SK-N-SH (cell line): Measurements from ENCODE around the gene PRR33. TPM values are rescaled to one million over a fixed set of nuclear protein-coding genes. Genes with fewer than 3 reads are reported as not detected.

ENCODE experiments used
- CTCF ChIA-PET: fragments of 300-600, 350-600 bp; formaldehyde crosslinking; extraction: SDS; loops from one replicate; lab custom pipeline; 2021; lab: Yijun Ruan, JAX
- POLR2A ChIA-PET: fragments of 350-600 bp; sonication (Branson Sonifier 250); formaldehyde crosslinking; extraction: SDS; loops from one replicate; lab custom pipeline; 2020; ENCODE audit warnings: antibody characterized with exemption, inconsistent platforms; lab: Yijun Ruan, JAX
- DNase-seq: peaks from one replicate; pipeline ENCODE4 v3.0.0; 2012
- H2AFZ ChIP-seq: fragments of 200-600 bp; sonication (generic); 2 replicates; pipeline ENCODE4 v1.8.1; 2016; ENCODE audit warnings: antibody characterized with exemption, mild to moderate bottlenecking, low read depth
- H3F3A ChIP-seq: fragments of 200-600 bp; sonication (generic); replicated peaks from 2 replicates; pipeline ENCODE3; 2016; ENCODE audit warnings: antibody characterized with exemption, mild to moderate bottlenecking; ENCODE audit not compliant: insufficient read depth
- H3K27ac ChIP-seq, 2 experiments: fragments of 200-500 bp in 1 of 2; fragments of 200-600 bp in 1 of 2; sonication (Bioruptor generic) in 1 of 2; sonication (generic), shearing (Covaris generic) in 1 of 2; 2 replicates each; pipeline versions ENCODE4 v1.5.1 to v1.6.1; 2014 to 2016; ENCODE audit warnings: low read depth in 2 of 2, inconsistent platforms in 1 of 2, low read length in 1 of 2, mild to moderate bottlenecking in 1 of 2, mixed read lengths in 1 of 2
- H3K27me3 ChIP-seq: fragments of 200-600 bp; sonication (generic), shearing (Covaris generic); 2 replicates; pipeline ENCODE4 v1.6.1; 2016; ENCODE audit warnings: mixed run types; ENCODE audit not compliant: insufficient read depth
- H3K36me3 ChIP-seq, 2 experiments: fragments of 200-500 bp in 1 of 2; fragments of 200-600 bp in 1 of 2; sonication (Bioruptor generic) in 1 of 2; sonication (generic) in 1 of 2; replicated peaks in 1 of 2; 2 replicates each; pipeline versions ENCODE3 to v1.5.1; 2014 to 2016; ENCODE audit warnings: low read length in 1 of 2, mild to moderate bottlenecking in 1 of 2; ENCODE audit not compliant: insufficient read depth in 2 of 2, control insufficient read depth in 1 of 2
- H3K4me1 ChIP-seq, 2 experiments: fragments of 200-500 bp in 1 of 2; fragments of 200-600 bp in 1 of 2; sonication (Bioruptor generic) in 1 of 2; sonication (generic), shearing (Covaris generic) in 1 of 2; 2 replicates each; pipeline versions ENCODE4 v1.5.1 to v1.6.1; 2014 to 2016; ENCODE audit warnings: low read depth in 1 of 2, low read length in 1 of 2, mixed run types in 1 of 2; ENCODE audit not compliant: insufficient read depth in 2 of 2, control insufficient read depth in 1 of 2
- H3K4me2 ChIP-seq: fragments of 200-600 bp; sonication (generic), shearing (Covaris generic); 2 replicates; pipeline ENCODE4 v1.6.1; 2017; ENCODE audit warnings: mixed run types
- H3K4me3 ChIP-seq, 2 experiments: fragments of 200-500 bp in 1 of 2; fragments of 200-600 bp in 1 of 2; sonication (Bioruptor generic) in 1 of 2; sonication (generic), shearing (Covaris generic) in 1 of 2; 2 replicates each; pipeline versions ENCODE4 v1.5.1 to v1.8.1; 2014 to 2016; ENCODE audit warnings: low read depth in 2 of 2, inconsistent platforms in 1 of 2, low read length in 1 of 2, mild to moderate bottlenecking in 1 of 2, mixed read lengths in 1 of 2, moderate library complexity in 1 of 2
- H3K79me2 ChIP-seq: fragments of 200-600 bp; sonication (generic); 2 replicates; pipeline ENCODE4 v1.8.1; 2017; ENCODE audit warnings: mild to moderate bottlenecking; ENCODE audit not compliant: insufficient read depth
- H3K9ac ChIP-seq: fragments of 200-600 bp; sonication (generic); 2 replicates; pipeline ENCODE4 v1.6.1; 2017; ENCODE audit warnings: mixed run types
- H3K9me2 ChIP-seq: fragments of 200-600 bp; sonication (generic); 2 replicates; pipeline ENCODE4 v1.6.1; 2017; ENCODE audit warnings: mixed run types
- H3K9me3 ChIP-seq: fragments of 200-600 bp; sonication (generic); 2 replicates; pipeline ENCODE4 v1.6.1; 2017; ENCODE audit warnings: mixed run types, mild to moderate bottlenecking, moderate library complexity
- H4K20me1 ChIP-seq: fragments of 200-600 bp; sonication (generic); 2 replicates; pipeline ENCODE4 v1.6.1; 2017; ENCODE audit warnings: mild to moderate bottlenecking, mixed run types; ENCODE audit not compliant: insufficient read depth
- CHD2 ChIP-seq: fragments of 150-350 bp; IDR thresholded peaks from 2 replicates; pipeline ENCODE4 v1.6.1; 2018; ENCODE audit warnings: low read length; ENCODE audit not compliant: partially characterized antibody
- EP300 ChIP-seq, 2 experiments: IDR thresholded peaks; 2 replicates each; pipeline versions ENCODE4 v1.4.0 to v1.6.1; 2012; ENCODE audit warnings: borderline replicate concordance in 1 of 2, low read depth in 1 of 2, low read length in 1 of 2
- EZH2phosphoT487 ChIP-seq: fragments of 200-600 bp; sonication (generic); IDR thresholded peaks from 2 replicates; pipeline ENCODE4 v1.6.1; 2017; ENCODE audit warnings: low read depth, mixed run types, mild to moderate bottlenecking, antibody characterized with exemption, moderate library complexity, borderline replicate concordance
- FOXJ3 ChIP-seq: sonication (generic); formaldehyde crosslinking; IDR thresholded peaks from 2 replicates; pipeline ENCODE4 v1.5.1; 2020; ENCODE audit warnings: mild to moderate bottlenecking, missing genetic modification reagents
- FOXM1 ChIP-seq: IDR thresholded peaks from 2 replicates; pipeline ENCODE4 v1.4.0; 2012; ENCODE audit warnings: low read depth, mild to moderate bottlenecking
- GATA2 ChIP-seq: sonication (generic); formaldehyde crosslinking; IDR thresholded peaks from 2 replicates; pipeline ENCODE4 v1.5.0; 2020; ENCODE audit warnings: mild to moderate bottlenecking, missing genetic modification reagents
- NFIC ChIP-seq: IDR thresholded peaks from 2 replicates; pipeline ENCODE4 v1.4.0; 2012; ENCODE audit warnings: borderline replicate concordance
- RFX5 ChIP-seq: IDR thresholded peaks from 2 replicates; pipeline ENCODE4 v1.6.1; 2012; ENCODE audit warnings: mild to moderate bottlenecking, improper control_type of control experiment, low read length
- SMC3 ChIP-seq: IDR thresholded peaks from 2 replicates; pipeline ENCODE4 v1.6.1; 2012; ENCODE audit warnings: low read depth, low read length, improper control_type of control experiment
- TCF12 ChIP-seq: IDR thresholded peaks from 2 replicates; pipeline ENCODE4 v1.4.0; 2012
- YY1 ChIP-seq: IDR thresholded peaks from 2 replicates; pipeline ENCODE4 v1.4.0; 2012; ENCODE audit warnings: low read depth, mild to moderate bottlenecking
- WGBS: methylation state at CpG from one replicate; pipeline ENCODE4 v1.1.6; 2017; ENCODE audit warnings: low lambda C conversion rate; 5-methylcytosine and 5-hydroxymethylcytosine counted together
- polyA plus RNA-seq, 3 experiments: library from polyadenylated mRNA; depleted of rRNA; stranded (reverse); fragments of >200 nt; gene quantifications; 2 replicates each; pipeline ENCODE4 v1.2.3, GENCODE V29; 2012
- TF ChIP-seq, protein P1 (sequence below): IDR thresholded peaks from 2 replicates; pipeline ENCODE4 v1.6.1; 2012; ENCODE audit warnings: mild to moderate bottlenecking, low read depth, low read length, moderate library complexity
- TF ChIP-seq, protein P2 (sequence below): fragments of 150-350 bp; IDR thresholded peaks from 2 replicates; pipeline ENCODE4 v1.6.1; 2016; ENCODE audit warnings: mild to moderate bottlenecking, low read depth, low read length
- TF ChIP-seq, protein P3 (sequence below): IDR thresholded peaks from 2 replicates; pipeline ENCODE4 v1.4.0; 2012; ENCODE audit warnings: low read depth, borderline replicate concordance

The PRR33 gene
- polyA plus RNA-seq, 1 of the 3 experiments (the other 2 are of a cell fraction): not detected

DNA sequence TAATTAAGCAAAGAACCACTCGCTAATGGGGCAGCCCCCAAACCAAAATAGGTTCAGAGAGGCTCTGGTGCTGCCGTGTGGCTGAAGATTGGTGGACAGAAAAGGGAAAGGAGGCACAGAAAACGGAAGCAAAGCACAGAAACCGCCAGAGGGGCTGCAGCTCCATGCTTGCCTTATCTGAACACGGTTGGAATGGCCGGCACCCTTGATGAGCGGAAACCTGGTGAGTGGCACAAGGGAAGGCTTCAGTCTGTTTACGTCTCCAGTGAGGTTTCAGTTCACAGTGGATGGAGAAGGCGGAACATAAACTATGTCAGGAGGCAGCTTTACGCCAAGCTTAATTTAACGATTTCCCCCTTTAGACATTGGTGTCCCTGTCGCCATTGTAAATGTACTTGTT, 5.2 kb upstream of the PRR33 start:
- H3K9me3 ChIP-seq: no peaks in the 10 kb centered on the region
- no peaks in the 10 kb centered on the region for H3K36me3 ChIP-seq
- 63% methylated on average over 12 of the region's 12 CpGs for WGBS
- no peak for DNase-seq
- no peak for TF ChIP-seq FOXM1
- TF ChIP-seq, protein P1, sequence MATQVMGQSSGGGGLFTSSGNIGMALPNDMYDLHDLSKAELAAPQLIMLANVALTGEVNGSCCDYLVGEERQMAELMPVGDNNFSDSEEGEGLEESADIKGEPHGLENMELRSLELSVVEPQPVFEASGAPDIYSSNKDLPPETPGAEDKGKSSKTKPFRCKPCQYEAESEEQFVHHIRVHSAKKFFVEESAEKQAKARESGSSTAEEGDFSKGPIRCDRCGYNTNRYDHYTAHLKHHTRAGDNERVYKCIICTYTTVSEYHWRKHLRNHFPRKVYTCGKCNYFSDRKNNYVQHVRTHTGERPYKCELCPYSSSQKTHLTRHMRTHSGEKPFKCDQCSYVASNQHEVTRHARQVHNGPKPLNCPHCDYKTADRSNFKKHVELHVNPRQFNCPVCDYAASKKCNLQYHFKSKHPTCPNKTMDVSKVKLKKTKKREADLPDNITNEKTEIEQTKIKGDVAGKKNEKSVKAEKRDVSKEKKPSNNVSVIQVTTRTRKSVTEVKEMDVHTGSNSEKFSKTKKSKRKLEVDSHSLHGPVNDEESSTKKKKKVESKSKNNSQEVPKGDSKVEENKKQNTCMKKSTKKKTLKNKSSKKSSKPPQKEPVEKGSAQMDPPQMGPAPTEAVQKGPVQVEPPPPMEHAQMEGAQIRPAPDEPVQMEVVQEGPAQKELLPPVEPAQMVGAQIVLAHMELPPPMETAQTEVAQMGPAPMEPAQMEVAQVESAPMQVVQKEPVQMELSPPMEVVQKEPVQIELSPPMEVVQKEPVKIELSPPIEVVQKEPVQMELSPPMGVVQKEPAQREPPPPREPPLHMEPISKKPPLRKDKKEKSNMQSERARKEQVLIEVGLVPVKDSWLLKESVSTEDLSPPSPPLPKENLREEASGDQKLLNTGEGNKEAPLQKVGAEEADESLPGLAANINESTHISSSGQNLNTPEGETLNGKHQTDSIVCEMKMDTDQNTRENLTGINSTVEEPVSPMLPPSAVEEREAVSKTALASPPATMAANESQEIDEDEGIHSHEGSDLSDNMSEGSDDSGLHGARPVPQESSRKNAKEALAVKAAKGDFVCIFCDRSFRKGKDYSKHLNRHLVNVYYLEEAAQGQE: no peak
- no peak for TF ChIP-seq EP300 (IDR thresholded peaks at IDR 0.05; ENCODE audit: borderline replicate concordance in 1 of 2, low read depth in 1 of 2, low read length in 1 of 2)
- no peak for TF ChIP-seq TCF12
- TF ChIP-seq SMC3: no peak
- TF ChIP-seq, protein P2, sequence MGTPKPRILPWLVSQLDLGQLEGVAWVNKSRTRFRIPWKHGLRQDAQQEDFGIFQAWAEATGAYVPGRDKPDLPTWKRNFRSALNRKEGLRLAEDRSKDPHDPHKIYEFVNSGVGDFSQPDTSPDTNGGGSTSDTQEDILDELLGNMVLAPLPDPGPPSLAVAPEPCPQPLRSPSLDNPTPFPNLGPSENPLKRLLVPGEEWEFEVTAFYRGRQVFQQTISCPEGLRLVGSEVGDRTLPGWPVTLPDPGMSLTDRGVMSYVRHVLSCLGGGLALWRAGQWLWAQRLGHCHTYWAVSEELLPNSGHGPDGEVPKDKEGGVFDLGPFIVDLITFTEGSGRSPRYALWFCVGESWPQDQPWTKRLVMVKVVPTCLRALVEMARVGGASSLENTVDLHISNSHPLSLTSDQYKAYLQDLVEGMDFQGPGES: no peak
- TF ChIP-seq GATA2: no peak
- no peak for TF ChIP-seq NFIC
- TF ChIP-seq, protein P3, sequence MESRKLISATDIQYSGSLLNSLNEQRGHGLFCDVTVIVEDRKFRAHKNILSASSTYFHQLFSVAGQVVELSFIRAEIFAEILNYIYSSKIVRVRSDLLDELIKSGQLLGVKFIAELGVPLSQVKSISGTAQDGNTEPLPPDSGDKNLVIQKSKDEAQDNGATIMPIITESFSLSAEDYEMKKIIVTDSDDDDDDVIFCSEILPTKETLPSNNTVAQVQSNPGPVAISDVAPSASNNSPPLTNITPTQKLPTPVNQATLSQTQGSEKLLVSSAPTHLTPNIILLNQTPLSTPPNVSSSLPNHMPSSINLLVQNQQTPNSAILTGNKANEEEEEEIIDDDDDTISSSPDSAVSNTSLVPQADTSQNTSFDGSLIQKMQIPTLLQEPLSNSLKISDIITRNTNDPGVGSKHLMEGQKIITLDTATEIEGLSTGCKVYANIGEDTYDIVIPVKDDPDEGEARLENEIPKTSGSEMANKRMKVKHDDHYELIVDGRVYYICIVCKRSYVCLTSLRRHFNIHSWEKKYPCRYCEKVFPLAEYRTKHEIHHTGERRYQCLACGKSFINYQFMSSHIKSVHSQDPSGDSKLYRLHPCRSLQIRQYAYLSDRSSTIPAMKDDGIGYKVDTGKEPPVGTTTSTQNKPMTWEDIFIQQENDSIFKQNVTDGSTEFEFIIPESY: no peak
- TF ChIP-seq CHD2: no peak
- TF ChIP-seq FOXJ3: no peak
- no peak for TF ChIP-seq EZH2phosphoT487
- no peak for TF ChIP-seq YY1
- TF ChIP-seq RFX5: no peak
- no peak overlapping the region for H3K9ac ChIP-seq
- H3K27ac ChIP-seq: no peak overlapping the region
- no peaks in the 10 kb centered on the region for H3K79me2 ChIP-seq
- no peaks in the 10 kb centered on the region for H4K20me1 ChIP-seq
- ChIA-PET CTCF (interaction anchor here (0.6 to 3.1 kb wide), 8 partner anchors 12 to 260 kb away, joined by 3 to 16 read pairs (median 4); no protein-coding TSS in a partner anchor), POLR2A (no interaction called here)
- H3K4me3 ChIP-seq: no peak overlapping the region
- H3K4me1 ChIP-seq: no peaks in the 10 kb centered on the region
- H3F3A ChIP-seq: no peaks in the 10 kb centered on the region
- H2AFZ ChIP-seq: no peak overlapping the region
- H3K4me2 ChIP-seq: no peak overlapping the region
- H3K9me2 ChIP-seq: no peaks in the 10 kb centered on the region
- H3K27me3 ChIP-seq: no peaks in the 10 kb centered on the region; the same call in 1 of the 2 replicates
